Measurements from ENCODE around the gene COX7C.
"Not testable (repeated sequence)": the region's sequence is repeated elsewhere in the genome, so short reads cannot be mapped to it uniquely, and the experiment has no call there.

Gene COX7C

GRCh38 chr5:86617756-86618576 is at the start of gene COX7C:
Gene COX7C, plus strand, starts transcription at chr5:86617941. Its CDS starts 115 bp downstream, at chr5:86618056.
- DNase-seq (ENCODE audit: low read depth), result peak; percentile 90

DNA sequence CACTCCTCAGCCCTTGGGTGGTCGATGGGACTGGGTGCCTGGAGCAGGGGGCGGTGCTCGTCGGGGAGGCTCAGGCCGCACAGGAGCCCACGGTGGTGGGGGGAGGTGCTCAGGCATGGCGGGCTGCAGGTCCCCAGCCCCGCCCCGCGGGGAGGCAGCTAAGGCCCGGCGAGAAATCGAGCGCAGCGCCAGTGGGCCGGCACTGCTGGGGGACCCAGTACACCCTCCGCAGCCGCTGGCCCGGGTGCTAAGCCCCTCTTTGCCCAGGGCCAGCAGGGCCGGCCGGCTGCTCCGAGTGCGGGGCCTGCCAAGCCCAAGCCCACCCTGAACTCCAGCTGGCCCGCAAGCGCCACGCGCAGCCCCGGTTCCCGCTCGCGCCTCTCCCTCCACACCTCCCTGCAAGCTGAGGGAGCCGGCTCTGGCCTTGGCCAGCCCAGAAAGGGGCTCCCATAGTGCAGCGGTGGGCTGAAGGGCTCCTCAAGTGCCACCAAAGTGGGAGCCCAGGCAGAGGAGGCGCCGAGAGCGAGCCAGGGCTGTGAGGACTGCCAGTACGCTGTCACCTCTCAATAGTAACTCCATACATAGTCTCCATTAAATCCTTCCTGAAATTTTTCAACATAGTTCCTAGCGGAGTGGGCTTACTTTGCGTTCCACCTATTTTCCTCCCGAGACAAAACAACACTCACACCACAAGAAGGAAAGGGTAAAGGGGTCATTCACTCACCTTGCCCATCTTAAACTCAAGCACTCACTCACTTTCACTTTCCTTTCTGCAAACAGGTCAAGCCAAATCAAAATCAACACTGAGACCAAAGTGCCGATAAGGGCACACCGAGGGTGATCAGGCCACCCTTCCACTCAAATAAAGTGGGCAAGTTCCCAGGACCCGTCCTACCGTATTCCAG is 48.0 kb upstream of the COX7C start:
- DNase-seq (ENCODE audit: low read depth), result not testable (repeated sequence)

DNA sequence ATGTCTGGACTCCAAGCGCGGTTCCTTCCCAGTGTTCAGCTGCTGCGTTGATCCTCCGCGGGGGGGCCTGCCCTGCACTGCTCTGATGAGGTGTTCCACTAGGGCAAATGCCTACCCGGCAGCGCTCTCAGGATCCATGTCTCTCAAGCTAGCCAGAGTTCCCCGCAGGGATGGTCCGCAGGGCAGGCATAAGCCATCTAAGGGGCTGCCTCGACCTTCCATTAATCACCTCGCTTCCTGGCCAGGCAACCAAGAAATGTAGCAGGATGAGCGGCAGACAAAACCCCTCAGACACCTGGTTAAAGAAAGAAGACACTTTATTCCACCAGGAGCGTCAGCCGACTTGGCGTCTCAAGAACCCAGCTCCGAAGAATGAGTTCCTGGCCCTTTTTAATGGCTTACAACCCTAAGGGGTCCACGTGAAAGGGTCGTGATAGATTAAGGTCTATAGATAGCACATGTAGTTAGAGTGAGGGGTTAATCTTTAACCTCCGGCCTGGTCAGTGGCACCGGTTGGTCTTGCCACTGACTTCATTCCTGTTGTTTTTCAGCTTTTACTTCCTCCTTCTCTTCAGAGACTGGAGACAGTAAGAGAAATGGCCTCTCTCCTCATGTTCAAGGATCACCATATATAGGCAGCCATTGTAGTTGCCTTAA is 47.2 kb upstream of the COX7C start:
- DNase-seq (ENCODE audit: low read depth), result no peak

- DNase-seq (ENCODE audit: low read depth), result not testable (repeated sequence)
Observed at GRCh38 chr5:86571109-86571508, 46.6 kb upstream of the COX7C start.

DNA sequence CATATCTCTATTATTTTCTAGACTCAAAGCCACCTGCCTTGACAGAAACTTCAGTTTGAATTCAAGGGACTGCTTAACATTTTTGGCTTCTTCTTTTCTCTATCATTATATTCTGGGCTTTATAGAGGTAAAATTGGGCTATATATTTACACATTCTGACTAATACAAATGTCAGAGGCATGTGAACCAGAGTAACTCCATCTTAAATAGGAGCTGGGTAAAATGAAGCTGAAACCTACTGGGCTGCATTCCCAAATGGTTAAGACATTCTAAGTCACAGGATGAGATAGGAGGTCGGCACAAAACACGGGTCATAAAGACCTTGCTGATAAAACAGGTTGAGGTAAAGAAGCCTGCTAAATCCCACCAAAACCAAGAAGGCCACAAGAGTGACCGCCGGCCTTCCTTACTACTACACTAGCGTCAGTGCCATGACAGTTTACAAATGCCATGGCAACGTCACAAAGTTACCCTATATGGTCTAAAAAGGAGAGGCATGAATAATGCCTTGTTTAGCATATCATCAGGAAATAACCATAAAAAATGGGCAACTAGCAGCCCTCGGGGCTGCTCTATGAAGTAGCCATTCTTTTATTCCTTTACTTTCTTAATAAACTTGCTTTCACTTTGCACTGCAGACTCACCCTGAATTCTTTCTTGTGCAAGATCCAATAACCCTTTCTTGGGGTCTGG is 44.8 kb upstream of the COX7C start:
- no peak for DNase-seq (ENCODE audit: low read depth)

DNA sequence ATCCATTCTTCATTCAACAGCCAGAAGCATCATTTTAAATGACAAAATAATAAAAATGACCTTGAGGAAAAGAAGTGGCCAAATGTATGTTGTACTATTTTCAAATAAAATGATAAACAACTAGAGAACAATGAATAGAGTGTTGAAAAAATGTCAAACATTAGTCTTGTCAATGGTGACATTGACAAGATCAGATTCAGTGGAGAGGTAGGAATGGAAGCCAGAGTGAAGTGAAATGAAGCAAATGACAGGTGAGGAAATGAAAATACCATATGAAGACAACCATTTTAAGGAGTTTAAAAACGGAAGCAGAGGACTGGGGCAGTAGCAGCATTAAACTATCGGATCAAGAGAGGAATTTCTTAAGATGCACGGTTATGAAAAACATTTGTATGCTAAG is 38.2 kb upstream of the COX7C start:
- no peak for DNase-seq (ENCODE audit: low read depth)

GRCh38 chr5:86596476-86596875 is 21.3 kb upstream of the COX7C start:
- no peak for DNase-seq (ENCODE audit: low read depth)

GRCh38 chr5:86605881-86606280 is 11.9 kb upstream of the COX7C start:
- no peak for DNase-seq (ENCODE audit: low read depth)

GRCh38 chr5:86613455-86613854 is 4.3 kb upstream of the COX7C start:
- DNase-seq (ENCODE audit: low read depth), result no peak

GRCh38 chr5:86617309-86617755 is 409 bp upstream of the COX7C start:
- DNase-seq (ENCODE audit: low read depth), result no peak

DNA sequence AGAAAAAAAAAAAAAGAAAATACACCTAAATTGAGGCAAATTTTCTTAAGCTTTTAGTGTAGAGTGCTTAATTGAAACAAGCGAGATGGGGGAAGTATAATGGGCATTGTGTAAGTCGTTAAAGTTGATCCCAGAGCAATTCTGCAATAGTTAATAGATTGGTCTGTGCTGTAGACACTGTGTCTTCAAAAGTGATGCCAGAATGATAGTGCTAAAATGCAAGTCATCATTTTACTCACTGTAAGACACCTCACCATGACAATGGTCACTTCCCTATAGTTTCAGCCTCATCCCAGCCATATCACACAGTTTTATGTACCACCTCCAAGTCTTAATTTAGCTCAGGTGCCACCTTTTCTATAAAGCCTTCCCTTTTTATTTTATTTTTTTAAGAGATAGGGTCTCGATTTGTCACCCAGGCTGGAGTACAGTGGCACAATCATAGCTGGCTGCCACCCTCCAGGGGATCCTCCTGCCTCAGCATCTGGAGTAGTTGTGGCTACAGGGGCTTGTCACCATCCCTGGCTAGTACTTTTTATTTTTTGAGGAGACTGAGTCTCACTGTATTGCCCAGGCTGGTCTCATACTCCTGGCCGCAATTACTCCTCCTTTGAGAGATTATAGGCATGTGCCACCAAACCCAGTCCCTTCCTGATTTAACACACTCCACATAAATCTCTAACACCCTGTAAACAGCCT is 6.2 kb downstream of the COX7C start:
- DNase-seq (ENCODE audit: low read depth), result no peak

- DNase-seq (ENCODE audit: low read depth), result no peak
Observed at GRCh38 chr5:86625148-86625547, 7.4 kb downstream of the COX7C start.

- DNase-seq (ENCODE audit: low read depth), result no peak
Observed at GRCh38 chr5:86626149-86626548, 8.4 kb downstream of the COX7C start.

- no peak for DNase-seq (ENCODE audit: low read depth)
Observed at GRCh38 chr5:86631165-86631564, 13.4 kb downstream of the COX7C start.

- no peak for DNase-seq (ENCODE audit: low read depth)
Observed at GRCh38 chr5:86640998-86641397, 23.3 kb downstream of the COX7C start.

- no peak for DNase-seq (ENCODE audit: low read depth)
Observed at GRCh38 chr5:86644843-86645242, 27.1 kb downstream of the COX7C start.

DNA sequence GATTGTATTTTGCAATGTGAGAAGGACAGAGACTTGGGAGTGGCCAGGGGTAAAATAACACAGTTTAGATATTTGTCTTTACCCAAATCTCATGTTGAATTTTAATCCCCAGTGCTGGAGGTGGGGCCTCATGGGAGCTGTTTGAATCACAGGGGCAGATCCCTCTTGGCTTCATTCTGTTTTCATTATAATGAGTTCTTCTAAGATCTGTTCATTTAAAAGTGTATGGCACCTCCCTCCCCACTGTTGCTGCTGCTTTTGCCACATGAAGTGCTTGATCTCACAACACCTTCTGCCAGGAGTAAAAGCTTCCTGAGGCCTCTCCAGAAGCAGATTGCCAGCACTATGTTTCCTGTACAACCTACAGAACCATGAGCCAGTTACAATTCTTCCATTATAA is 28.1 kb downstream of the COX7C start:
- no peak for DNase-seq (ENCODE audit: low read depth)

DNA sequence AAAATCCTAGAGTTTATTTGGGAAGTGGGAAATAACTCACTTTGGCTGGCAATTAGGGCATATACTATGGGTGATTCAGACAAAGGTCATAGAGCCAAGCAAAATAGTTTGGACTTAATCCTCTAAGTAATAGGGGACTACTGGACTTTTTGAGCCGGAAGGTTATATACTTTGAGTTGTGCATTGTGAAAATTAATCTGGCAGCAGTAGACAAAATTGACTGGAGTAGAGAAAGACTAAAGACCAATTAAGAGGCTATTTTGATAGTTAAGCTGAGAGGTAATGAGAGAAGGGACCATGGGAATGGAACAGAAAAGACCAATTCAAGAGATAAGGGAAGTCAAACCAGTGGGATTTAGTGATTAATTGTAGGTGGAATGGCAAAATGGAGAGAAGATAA is 28.9 kb downstream of the COX7C start:
- DNase-seq (ENCODE audit: low read depth), result no peak

DNA sequence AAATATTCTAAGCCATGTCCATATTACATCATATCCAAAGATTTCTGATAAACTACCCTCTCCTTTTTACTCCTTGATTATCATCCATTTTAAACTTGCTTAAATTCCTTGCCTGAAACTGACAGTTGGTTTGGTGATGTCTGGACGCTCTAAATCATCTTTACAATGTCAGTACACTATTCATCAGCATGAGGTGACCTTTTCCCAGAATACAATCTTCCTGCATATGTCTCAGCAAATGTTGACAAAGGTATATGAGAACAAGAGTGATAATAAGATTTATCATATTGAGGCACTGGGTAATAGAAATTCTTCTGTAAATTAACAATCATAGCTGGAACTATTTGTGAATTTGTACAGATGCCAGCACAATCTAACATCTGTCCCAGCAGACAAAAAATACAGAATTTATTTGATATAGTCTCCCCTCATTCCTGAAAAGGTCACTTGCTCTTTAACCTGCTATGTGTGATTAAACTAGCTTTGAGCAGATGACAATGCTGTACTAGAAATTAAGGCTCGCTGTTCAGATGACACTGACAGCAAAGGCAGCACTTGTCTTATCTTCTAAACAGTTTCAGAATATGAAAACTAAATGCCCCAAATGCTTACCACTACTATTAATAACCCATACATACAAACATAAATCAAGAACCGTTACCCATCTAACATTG is 32.2 kb downstream of the COX7C start:
- DNase-seq (ENCODE audit: low read depth), result no peak

DNA sequence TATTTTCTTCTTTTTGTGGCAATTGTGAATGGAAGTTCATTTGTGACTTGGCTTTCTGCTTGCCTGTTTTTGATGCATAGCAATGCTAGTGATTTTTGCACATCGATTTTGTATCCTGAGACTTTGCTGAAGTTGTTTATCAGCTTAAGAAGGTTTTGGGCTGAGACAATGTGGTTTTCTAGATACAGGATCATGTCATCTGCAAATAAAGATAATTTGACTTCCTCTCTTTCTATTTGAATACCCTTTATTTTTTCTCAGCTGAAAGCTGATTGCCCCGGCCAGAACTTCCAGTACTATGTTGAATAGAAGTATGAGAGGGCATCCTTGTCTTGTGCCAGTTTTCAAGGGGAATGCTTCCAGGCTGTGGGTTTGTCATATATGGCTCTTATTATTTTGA is 43.0 kb downstream of the COX7C start:
- not testable (repeated sequence) for DNase-seq (ENCODE audit: low read depth)

DNA sequence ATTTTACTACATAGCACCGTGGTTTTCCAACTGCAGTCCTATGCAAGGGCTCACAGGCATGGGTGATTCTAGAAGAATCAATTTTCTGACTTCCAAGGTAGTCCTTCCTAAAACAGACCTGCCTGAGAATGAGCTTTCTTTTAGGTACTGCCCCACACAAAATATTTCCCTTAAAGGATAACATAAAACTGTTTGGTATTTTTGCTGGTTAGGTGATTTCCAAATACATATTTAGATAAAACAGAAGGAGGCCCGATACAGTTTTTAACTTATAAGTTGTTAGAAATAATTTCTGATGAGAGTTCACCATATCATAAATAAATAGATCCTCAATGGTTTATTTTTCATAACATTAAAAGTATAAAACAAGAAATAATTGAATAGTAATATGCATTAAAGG is 46.4 kb downstream of the COX7C start:
- DNase-seq (ENCODE audit: low read depth), result no peak
